OCI-LY1 (cell line): ENCODE results near the gene IZUMO1.

Source experiments
- H2AFZ ChIP-seq: fragments of 200-600 bp; sonication (generic), shearing (Covaris generic); 2 replicates; pipeline ENCODE4 v1.6.0; 2014; ENCODE audit warnings: antibody characterized with exemption, mild to moderate bottlenecking, low read length
- H3F3A ChIP-seq: fragments of 200-600 bp; sonication (generic), shearing (Covaris generic); 2 replicates; pipeline ENCODE4 v1.6.0; 2014; ENCODE audit warnings: mild to moderate bottlenecking, antibody characterized with exemption, low read length, moderate library complexity; ENCODE audit not compliant: insufficient read depth
- H3K27ac ChIP-seq: fragments of 200-600 bp; sonication (generic); 2 replicates; pipeline ENCODE4 v1.5.1; 2014; ENCODE audit warnings: low read length, mixed run types, mild to moderate bottlenecking, low read depth; ENCODE audit not compliant: poor library complexity, severe bottlenecking
- H3K27me3 ChIP-seq: fragments of 200-600 bp; sonication (generic); 2 replicates; pipeline ENCODE4 v1.6.0; 2014; ENCODE audit warnings: antibody characterized with exemption, mild to moderate bottlenecking, low read length, moderate library complexity; ENCODE audit not compliant: insufficient read depth
- H3K36me3 ChIP-seq: fragments of 200-600 bp; sonication (generic); 2 replicates; pipeline ENCODE4 v1.6.1; 2014; ENCODE audit warnings: mild to moderate bottlenecking, antibody characterized with exemption, low read length, moderate library complexity, mixed read lengths; ENCODE audit not compliant: insufficient read depth
- H3K4me1 ChIP-seq: fragments of 200-600 bp; sonication (generic); 2 replicates; pipeline ENCODE4 v1.5.1; 2014; ENCODE audit warnings: mild to moderate bottlenecking, low read length, moderate library complexity; ENCODE audit not compliant: insufficient read depth, severe bottlenecking
- H3K4me2 ChIP-seq: fragments of 200-600 bp; sonication (generic), shearing (Covaris generic); 2 replicates; pipeline ENCODE4 v1.6.1; 2014; ENCODE audit warnings: low read length
- H3K4me3 ChIP-seq: fragments of 200-600 bp; sonication (generic); 2 replicates; pipeline ENCODE4 v1.5.1; 2014; ENCODE audit warnings: low read length, low read depth, mild to moderate bottlenecking, mixed read lengths; ENCODE audit not compliant: poor library complexity, severe bottlenecking
- H3K79me2 ChIP-seq: fragments of 200-600 bp; shearing (Covaris generic); 2 replicates; pipeline ENCODE4 v1.6.1; 2016; ENCODE audit warnings: mixed run types, low read length, mixed read lengths; ENCODE audit not compliant: insufficient read depth
- H3K9ac ChIP-seq: fragments of 200-600 bp; sonication (generic), shearing (Covaris generic); 2 replicates; pipeline ENCODE4 v1.6.1; 2014; ENCODE audit warnings: mild to moderate bottlenecking, low read length, mixed read lengths
- H3K9me2 ChIP-seq: fragments of 200-600 bp; sonication (generic), shearing (Covaris generic); 2 replicates; pipeline ENCODE4 v1.6.1; 2014; ENCODE audit warnings: low read depth, mild to moderate bottlenecking, low read length, mixed read lengths
- H3K9me3 ChIP-seq: fragments of 200-600 bp; shearing (Covaris generic); 2 replicates; pipeline ENCODE4 v1.6.1; 2014; ENCODE audit warnings: low read length, mixed read lengths
- H4K20me1 ChIP-seq: fragments of 200-600 bp; sonication (generic), shearing (Covaris generic); 2 replicates; pipeline ENCODE4 v1.6.0; 2016; ENCODE audit warnings: mild to moderate bottlenecking, low read length; ENCODE audit not compliant: insufficient read depth
- EZH2 ChIP-seq: fragments of 200-600 bp; sonication (generic), shearing (Covaris generic); IDR thresholded peaks from 2 replicates; pipeline ENCODE4 v1.8.0; 2017; ENCODE audit warnings: borderline replicate concordance, mixed run types, mild to moderate bottlenecking, antibody characterized with exemption, low read length, moderate library complexity, mixed read lengths
- TF ChIP-seq, protein P1 (sequence below): fragments of 200-600 bp; sonication (generic), shearing (Covaris generic); IDR thresholded peaks from 2 replicates; pipeline ENCODE4 v1.5.1; 2017; ENCODE audit warnings: mild to moderate bottlenecking, antibody characterized with exemption, low read length, moderate library complexity, mixed read lengths

The IZUMO1 gene

DNA sequence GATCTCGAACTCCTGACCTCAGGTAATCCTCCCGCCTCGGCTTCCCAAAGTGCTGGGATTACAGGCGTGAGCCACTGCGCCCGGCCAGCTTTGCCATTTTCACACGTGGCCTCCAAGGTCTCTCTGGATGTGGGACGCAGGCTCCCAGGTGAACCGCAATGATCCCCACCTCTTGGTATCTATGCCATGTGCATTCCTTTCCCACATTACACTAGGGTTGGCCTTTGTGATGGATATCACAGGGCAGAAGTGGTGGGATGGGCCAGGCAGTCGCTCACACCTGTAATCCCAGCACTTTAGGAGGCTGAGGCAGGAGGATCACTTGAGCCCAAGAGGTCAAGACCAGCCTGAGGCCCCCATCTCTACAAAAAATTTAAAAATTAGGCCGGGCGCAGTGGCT is 31.0 kb upstream of the IZUMO1 start:
- Histone ChIP-seq H3K9ac (no peak overlapping the region), H3K27me3 (peaks cover 9% of the 10 kb centered on the region; the same call in 1 of the 2 replicates), H3K4me2 (no peak overlapping the region), H3K9me3 (no peaks in the 10 kb centered on the region), H3K27ac (no peak overlapping the region), H2AFZ (no peak overlapping the region), H3K4me1 (no peaks in the 10 kb centered on the region), H3K79me2 (no peaks in the 10 kb centered on the region), H4K20me1 (no peaks in the 10 kb centered on the region), H3K9me2 (no peaks in the 10 kb centered on the region), H3K4me3 (no peak overlapping the region), H3K36me3 (no peaks in the 10 kb centered on the region), H3F3A (no peaks in the 10 kb centered on the region)
- TF ChIP-seq, protein P1, sequence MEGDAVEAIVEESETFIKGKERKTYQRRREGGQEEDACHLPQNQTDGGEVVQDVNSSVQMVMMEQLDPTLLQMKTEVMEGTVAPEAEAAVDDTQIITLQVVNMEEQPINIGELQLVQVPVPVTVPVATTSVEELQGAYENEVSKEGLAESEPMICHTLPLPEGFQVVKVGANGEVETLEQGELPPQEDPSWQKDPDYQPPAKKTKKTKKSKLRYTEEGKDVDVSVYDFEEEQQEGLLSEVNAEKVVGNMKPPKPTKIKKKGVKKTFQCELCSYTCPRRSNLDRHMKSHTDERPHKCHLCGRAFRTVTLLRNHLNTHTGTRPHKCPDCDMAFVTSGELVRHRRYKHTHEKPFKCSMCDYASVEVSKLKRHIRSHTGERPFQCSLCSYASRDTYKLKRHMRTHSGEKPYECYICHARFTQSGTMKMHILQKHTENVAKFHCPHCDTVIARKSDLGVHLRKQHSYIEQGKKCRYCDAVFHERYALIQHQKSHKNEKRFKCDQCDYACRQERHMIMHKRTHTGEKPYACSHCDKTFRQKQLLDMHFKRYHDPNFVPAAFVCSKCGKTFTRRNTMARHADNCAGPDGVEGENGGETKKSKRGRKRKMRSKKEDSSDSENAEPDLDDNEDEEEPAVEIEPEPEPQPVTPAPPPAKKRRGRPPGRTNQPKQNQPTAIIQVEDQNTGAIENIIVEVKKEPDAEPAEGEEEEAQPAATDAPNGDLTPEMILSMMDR = no peak
- TF ChIP-seq EZH2 = no peak

DNA sequence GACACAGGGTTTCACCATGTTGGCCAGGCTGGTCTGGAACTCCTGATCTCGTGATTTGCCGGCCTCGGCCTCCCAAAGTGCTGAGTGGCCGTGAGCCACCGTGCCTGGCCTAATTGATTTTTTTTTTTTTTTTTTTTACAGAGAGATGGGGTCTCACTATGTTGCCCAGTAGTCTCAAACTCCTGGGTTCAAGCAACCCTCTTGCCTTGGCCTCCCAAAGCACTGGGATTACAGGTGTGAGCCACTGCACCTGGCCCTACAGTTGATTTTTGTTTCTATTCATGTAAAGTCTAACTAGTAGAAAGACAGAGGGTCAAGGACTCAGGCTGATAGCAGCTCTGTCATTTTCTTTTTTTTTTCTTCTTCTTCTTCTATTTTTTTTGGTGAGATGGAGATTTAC is 30.4 kb upstream of the IZUMO1 start:
- Histone ChIP-seq H3K79me2 (no peaks in the 10 kb centered on the region), H3K4me2 (no peak overlapping the region), H4K20me1 (no peaks in the 10 kb centered on the region), H3K27ac (no peak overlapping the region), H3F3A (no peaks in the 10 kb centered on the region), H3K9me3 (no peaks in the 10 kb centered on the region), H3K27me3 (peaks cover 9% of the 10 kb centered on the region; the same call in 1 of the 2 replicates), H3K9ac (no peak overlapping the region), H3K9me2 (no peaks in the 10 kb centered on the region), H3K4me3 (no peak overlapping the region), H3K4me1 (no peaks in the 10 kb centered on the region), H3K36me3 (no peaks in the 10 kb centered on the region), H2AFZ (no peak overlapping the region)
- TF ChIP-seq EZH2 = no peak
- TF ChIP-seq, protein P1 = no peak

DNA sequence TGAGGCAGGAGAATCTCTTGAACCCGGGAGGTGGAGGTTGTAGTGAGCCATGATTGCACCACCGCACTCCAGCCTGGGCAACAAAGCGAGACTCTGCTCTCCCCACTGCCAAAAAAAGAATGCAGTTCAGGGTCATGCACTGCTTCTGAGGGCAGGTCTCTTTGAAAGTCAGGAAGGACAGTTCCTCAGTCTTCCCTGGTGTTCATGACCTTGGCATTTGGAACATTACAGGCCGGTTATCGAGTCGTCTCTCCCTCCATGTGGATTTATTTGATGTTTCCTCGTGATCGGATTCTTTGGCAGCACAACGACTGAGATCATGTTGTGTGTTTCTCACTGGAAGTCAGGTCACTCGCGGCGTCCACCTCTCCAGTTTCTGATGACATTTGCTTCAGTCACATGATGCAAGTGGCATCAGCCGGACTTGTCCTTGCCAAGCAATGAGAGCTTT is 25.8 kb upstream of the IZUMO1 start:
- no peak overlapping the region for H3K4me2 ChIP-seq
- H3K36me3 ChIP-seq = no peaks in the 10 kb centered on the region
- no peaks in the 10 kb centered on the region for H3K4me1 ChIP-seq
- no peaks in the 10 kb centered on the region for H3K9me2 ChIP-seq
- no peak overlapping the region for H3K9ac ChIP-seq
- H3K27me3 ChIP-seq = no peaks in the 10 kb centered on the region; the same call in 1 of the 2 replicates
- no peaks in the 10 kb centered on the region for H3K9me3 ChIP-seq
- no peaks in the 10 kb centered on the region for H3K79me2 ChIP-seq
- TF ChIP-seq, protein P1 = no peak
- no peak for TF ChIP-seq EZH2
- H3K4me3 ChIP-seq = no peak overlapping the region
- H3F3A ChIP-seq = no peaks in the 10 kb centered on the region
- no peak overlapping the region for H3K27ac ChIP-seq
- H2AFZ ChIP-seq = no peak overlapping the region
- no peaks in the 10 kb centered on the region for H4K20me1 ChIP-seq
